Measurements from ENCODE around the gene MYLK3. TPM values are rescaled to one million over a fixed set of nuclear protein-coding genes. Genes with fewer than 3 reads are reported as not detected.

MYLK3 gene
- total RNA-seq, 1 experiment from 2014 or later, result 0.80 TPM

- H3K4me1 Mint-ChIP-seq (ENCODE audit: low read depth, unreplicated experiment), result no peaks in the 10 kb centered on the region
- no peaks in the 10 kb centered on the region for H3K9me3 Mint-ChIP-seq (ENCODE audit: low read depth, unreplicated experiment)
- H3K27ac Mint-ChIP-seq (ENCODE audit: unreplicated experiment), result no peak overlapping the region
- intact Hi-C loops (cut with micrococcal nuclease; ENCODE audit: unreplicated experiment), result no loop called here
- H3K27me3 Mint-ChIP-seq (ENCODE audit: unreplicated experiment), result no peaks in the 10 kb centered on the region
- CTCF ChIA-PET, result interaction anchor here (0.6 to 0.7 kb wide), 2 partner anchors 12 to 13 kb away, joined by 3 read pairs; no protein-coding TSS in a partner anchor
- H3K4me3 Mint-ChIP-seq (ENCODE audit: low read depth, unreplicated experiment), result no peak overlapping the region
- DNase-seq, result no peak
- H3K36me3 Mint-ChIP-seq (ENCODE audit: insufficient read depth, unreplicated experiment), result no peaks in the 10 kb centered on the region
- BruUV-seq (replicated peaks), result no TSS peak
- TF ChIP-seq CTCF (IDR thresholded peaks at IDR 0.05; ENCODE audit: unreplicated experiment), result no peak
Observed at GRCh38 chr16:46775214-46775613, 27.1 kb upstream of the MYLK3 start.

- no peak for TF ChIP-seq CTCF (IDR thresholded peaks at IDR 0.05; ENCODE audit: unreplicated experiment)
- H3K27ac Mint-ChIP-seq (ENCODE audit: unreplicated experiment), result no peak overlapping the region
- no peaks in the 10 kb centered on the region for H3K9me3 Mint-ChIP-seq (ENCODE audit: low read depth, unreplicated experiment)
- BruUV-seq (replicated peaks), result no TSS peak
- H3K4me1 Mint-ChIP-seq (ENCODE audit: low read depth, unreplicated experiment), result no peaks in the 10 kb centered on the region
- H3K27me3 Mint-ChIP-seq (ENCODE audit: unreplicated experiment), result no peaks in the 10 kb centered on the region
- CTCF ChIA-PET, result interaction anchor here (0.6 to 0.7 kb wide), 2 partner anchors 13 kb away, joined by 3 read pairs; no protein-coding TSS in a partner anchor
- H3K36me3 Mint-ChIP-seq (ENCODE audit: insufficient read depth, unreplicated experiment), result no peaks in the 10 kb centered on the region
- intact Hi-C loops (cut with micrococcal nuclease; ENCODE audit: unreplicated experiment), result no loop called here
- DNase-seq, result no peak
- H3K4me3 Mint-ChIP-seq (ENCODE audit: low read depth, unreplicated experiment), result no peak overlapping the region
Observed at GRCh38 chr16:46774743-46775177, 26.6 kb upstream of the MYLK3 start.

DNA sequence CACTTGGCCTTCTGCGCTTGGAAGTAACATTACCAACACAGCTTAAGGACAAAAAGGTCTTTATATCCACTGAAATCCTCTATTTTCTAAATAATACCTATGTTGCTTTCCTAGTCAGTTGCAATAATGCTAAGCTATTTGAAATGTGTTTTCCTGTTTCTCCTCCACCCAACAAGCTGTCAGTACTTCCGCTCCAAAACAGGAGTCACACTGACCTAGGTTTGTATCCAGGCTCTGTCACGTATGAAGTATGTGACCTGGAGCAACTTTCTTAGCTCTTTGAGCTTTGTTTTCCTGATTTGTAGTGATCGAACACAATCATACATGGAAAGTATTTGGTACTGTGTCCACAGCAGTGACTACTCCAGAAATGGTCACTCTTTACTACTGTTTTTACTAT, 24.3 kb upstream of the MYLK3 start:
- intact Hi-C loops (cut with micrococcal nuclease; ENCODE audit: unreplicated experiment), result no loop called here
- CTCF ChIA-PET, result interaction anchor here (0.7 kb wide), 1 partner anchor 742 kb away, joined by 3 read pairs; no protein-coding TSS in a partner anchor
- Mint-ChIP-seq H3K4me1 (ENCODE audit: low read depth, unreplicated experiment) (no peaks in the 10 kb centered on the region), H3K27ac (ENCODE audit: unreplicated experiment) (no peak overlapping the region), H3K36me3 (ENCODE audit: insufficient read depth, unreplicated experiment) (no peaks in the 10 kb centered on the region), H3K27me3 (ENCODE audit: unreplicated experiment) (no peaks in the 10 kb centered on the region), H3K4me3 (ENCODE audit: low read depth, unreplicated experiment) (no peak overlapping the region), H3K9me3 (ENCODE audit: low read depth, unreplicated experiment) (no peaks in the 10 kb centered on the region)
- DNase-seq, result no peak
- no peak for TF ChIP-seq CTCF (IDR thresholded peaks at IDR 0.05; ENCODE audit: unreplicated experiment)
- no TSS peak for BruUV-seq (replicated peaks)

DNA sequence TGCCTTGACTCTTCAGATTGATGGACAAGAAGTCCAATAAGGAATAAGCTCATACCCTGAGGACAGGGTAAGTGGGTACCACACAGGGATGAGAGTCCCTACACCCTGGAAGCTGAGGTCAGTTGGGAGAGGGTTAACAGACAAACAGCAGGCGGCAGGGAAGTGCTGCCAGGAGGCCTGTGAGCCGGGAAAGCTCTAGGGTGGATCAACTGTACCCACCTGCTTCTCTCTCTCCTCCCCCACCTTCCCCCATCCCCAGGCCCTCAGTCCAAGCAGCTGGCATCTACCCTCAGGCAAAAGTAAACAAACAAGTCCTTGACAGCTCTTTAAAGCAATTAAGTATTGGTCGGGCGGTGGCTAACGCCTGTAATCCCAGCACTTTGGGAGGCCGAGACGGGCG, 20.7 kb upstream of the MYLK3 start:
- DNase-seq, result no peak
- intact Hi-C loops (cut with micrococcal nuclease; ENCODE audit: unreplicated experiment), result no loop called here
- Mint-ChIP-seq H3K4me1 (ENCODE audit: low read depth, unreplicated experiment) (no peaks in the 10 kb centered on the region), H3K27me3 (ENCODE audit: unreplicated experiment) (no peaks in the 10 kb centered on the region), H3K36me3 (ENCODE audit: insufficient read depth, unreplicated experiment) (no peaks in the 10 kb centered on the region), H3K27ac (ENCODE audit: unreplicated experiment) (no peak overlapping the region), H3K9me3 (ENCODE audit: low read depth, unreplicated experiment) (no peaks in the 10 kb centered on the region), H3K4me3 (ENCODE audit: low read depth, unreplicated experiment) (no peak overlapping the region)
- no TSS peak for BruUV-seq (replicated peaks)
- TF ChIP-seq CTCF (IDR thresholded peaks at IDR 0.05; ENCODE audit: unreplicated experiment), result no peak
- CTCF ChIA-PET, result no interaction called here
